A673 (cell line): ENCODE measurements around the gene PELI2.

Source experiments
- CTCF ChIP-seq: fragments of 300-800, 200-600 bp; sonication (generic); conservative IDR thresholded peaks from 2 replicates; pipeline ENCODE4 v1.5.1; 2017; ENCODE audit warnings: low read depth, mild to moderate bottlenecking, antibody characterized with exemption, low read length, moderate library complexity, mixed read lengths
- EZH2 ChIP-seq: fragments of 200-600 bp; sonication (generic); IDR thresholded peaks from 2 replicates; pipeline ENCODE4 v1.6.1; 2017; ENCODE audit warnings: borderline replicate concordance, low read depth, mild to moderate bottlenecking, mixed read lengths, antibody characterized with exemption, low read length; ENCODE audit not compliant: poor library complexity, severe bottlenecking

- TF ChIP-seq CTCF (no peak), EZH2 (no peak)
Observed at GRCh38 chr14:56187736-56188135, 69.5 kb downstream of the PELI2 start.
